ENCODE data around the gene EFCC1. TPM values are rescaled to one million over a fixed set of nuclear protein-coding genes. Genes with fewer than 3 reads are reported as not detected.

The EFCC1 gene
- total and polyA plus RNA-seq, 2 experiments from 2014 or later, result 0.23 to 0.50 TPM

DNA sequence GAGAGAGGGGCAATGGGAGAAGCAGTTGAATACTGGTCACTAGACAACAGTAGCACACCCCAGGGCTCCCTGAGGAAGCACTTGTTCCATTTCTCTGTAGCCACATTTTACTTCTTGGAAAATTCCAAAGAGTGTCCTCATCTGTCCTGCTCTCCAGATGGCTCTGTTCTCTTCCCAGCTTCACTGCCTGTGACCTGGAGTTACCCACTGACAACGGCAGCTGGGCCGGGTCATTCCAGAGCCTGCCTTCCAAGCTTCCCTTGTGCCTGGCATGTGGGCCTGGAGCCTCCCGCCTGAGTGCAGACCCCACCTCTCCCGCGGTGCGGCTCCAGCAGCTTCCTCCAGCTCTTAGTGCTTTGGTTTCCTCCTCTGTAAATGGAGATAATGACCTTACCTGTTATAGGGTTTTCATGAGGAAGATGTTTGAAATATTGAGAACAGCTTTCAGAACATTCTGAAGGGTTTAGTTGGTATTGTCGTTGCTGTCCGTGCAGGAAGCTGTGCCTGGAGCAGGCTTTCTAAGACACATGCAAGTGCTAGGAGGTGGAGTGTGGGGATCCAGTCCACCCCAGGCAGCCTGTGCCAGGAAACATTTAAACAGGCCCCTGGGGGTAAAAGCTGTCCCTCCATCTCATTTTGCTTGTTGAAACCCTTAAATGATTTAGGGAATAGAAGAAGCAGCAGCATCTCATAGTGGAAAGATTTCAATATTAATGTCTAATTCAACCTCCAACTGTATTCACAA is 24.8 kb downstream of the EFCC1 start:
- Histone ChIP-seq H3K4me1 (ENCODE audit: insufficient read depth) (peaks cover 4% of the 10 kb centered on the region), H3K27me3 (no peaks in the 10 kb centered on the region), H3K27ac (no peak overlapping the region), H4K20me1 (ENCODE audit: insufficient read depth, poor library complexity, severe bottlenecking) (no peaks in the 10 kb centered on the region), H3K79me2 (no peaks in the 10 kb centered on the region), H3K36me3 (replicated peaks; ENCODE audit: insufficient read depth, low read depth) (no peaks in the 10 kb centered on the region), H3K9me3 (ENCODE audit: low read depth) (no peaks in the 10 kb centered on the region), H3K9me2 (replicated peaks; ENCODE audit: insufficient read depth) (no peaks in the 10 kb centered on the region), H3K4me3 (no peak overlapping the region), H2AFZ (no peak overlapping the region), H3K4me2 (no peak overlapping the region)
- 68% methylated on average over 8 of the region's 8 CpGs for WGBS (ENCODE audit: low lambda C conversion rate, missing lambda C conversion rate)
- no peak for DNase-seq (ENCODE audit: low spot score)
- TF ChIP-seq, protein P1, sequence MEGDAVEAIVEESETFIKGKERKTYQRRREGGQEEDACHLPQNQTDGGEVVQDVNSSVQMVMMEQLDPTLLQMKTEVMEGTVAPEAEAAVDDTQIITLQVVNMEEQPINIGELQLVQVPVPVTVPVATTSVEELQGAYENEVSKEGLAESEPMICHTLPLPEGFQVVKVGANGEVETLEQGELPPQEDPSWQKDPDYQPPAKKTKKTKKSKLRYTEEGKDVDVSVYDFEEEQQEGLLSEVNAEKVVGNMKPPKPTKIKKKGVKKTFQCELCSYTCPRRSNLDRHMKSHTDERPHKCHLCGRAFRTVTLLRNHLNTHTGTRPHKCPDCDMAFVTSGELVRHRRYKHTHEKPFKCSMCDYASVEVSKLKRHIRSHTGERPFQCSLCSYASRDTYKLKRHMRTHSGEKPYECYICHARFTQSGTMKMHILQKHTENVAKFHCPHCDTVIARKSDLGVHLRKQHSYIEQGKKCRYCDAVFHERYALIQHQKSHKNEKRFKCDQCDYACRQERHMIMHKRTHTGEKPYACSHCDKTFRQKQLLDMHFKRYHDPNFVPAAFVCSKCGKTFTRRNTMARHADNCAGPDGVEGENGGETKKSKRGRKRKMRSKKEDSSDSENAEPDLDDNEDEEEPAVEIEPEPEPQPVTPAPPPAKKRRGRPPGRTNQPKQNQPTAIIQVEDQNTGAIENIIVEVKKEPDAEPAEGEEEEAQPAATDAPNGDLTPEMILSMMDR (IDR thresholded peaks at IDR 0.05; ENCODE audit: poor library complexity), result no peak
- TF ChIP-seq EZH2 (IDR thresholded peaks at IDR 0.05; ENCODE audit: borderline replicate concordance) (no peak), EZH2phosphoT487 (IDR thresholded peaks at IDR 0.05; ENCODE audit: low read depth, severe bottlenecking, unreplicated experiment) (no peak)

DNA sequence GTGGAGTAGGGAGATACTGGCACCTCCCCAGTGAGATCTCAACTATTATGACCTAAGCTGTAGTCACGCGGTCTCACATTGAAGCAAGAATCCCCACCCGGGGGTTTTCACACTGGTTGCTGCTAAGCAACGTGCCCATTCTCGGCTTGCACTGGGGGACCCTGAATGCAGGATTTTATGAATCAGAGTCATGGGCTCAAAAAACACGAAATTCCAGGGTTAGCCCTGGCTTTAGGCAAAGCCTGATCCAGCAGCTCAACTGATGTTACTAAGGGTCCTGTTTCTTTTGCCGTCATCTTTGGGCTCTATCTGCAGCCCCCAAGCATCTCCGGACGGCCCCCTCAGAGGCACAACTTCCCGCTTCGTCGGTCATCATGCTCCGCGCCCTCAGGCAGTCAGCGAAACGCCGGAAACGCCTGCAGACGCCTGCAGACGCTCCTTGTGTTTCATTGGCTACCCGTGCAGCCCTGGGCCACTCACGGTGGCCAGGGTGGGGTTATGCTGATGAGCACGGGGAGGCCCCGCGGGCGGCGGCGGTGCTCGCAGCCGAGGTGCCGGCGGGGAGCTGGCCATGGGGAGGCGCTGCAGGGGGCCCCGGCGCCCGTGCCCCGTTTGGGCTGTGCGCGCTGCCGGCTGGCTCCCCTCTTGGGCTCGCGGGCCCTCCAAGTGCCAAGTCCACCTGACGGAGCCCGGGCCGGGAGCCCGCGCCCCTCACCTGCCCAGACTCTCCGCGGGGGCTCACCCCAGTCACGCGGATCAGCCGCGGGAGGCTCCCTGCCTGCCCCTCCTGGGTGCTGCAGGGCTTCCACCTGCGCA is 25.8 kb downstream of the EFCC1 start:
- Histone ChIP-seq H3K27me3 (no peaks in the 10 kb centered on the region), H3K9me3 (ENCODE audit: low read depth) (no peaks in the 10 kb centered on the region), H3K36me3 (replicated peaks; ENCODE audit: insufficient read depth, low read depth) (no peaks in the 10 kb centered on the region), H3K27ac (no peak overlapping the region), H2AFZ (peak overlapping the region; percentile 56), H3K4me1 (ENCODE audit: insufficient read depth) (peaks cover 4% of the 10 kb centered on the region), H3K4me3 (no peak overlapping the region), H3K4me2 (peak overlapping the region; percentile 93), H3K9me2 (replicated peaks; ENCODE audit: insufficient read depth) (no peaks in the 10 kb centered on the region), H4K20me1 (ENCODE audit: insufficient read depth, poor library complexity, severe bottlenecking) (no peaks in the 10 kb centered on the region), H3K79me2 (no peaks in the 10 kb centered on the region)
- TF ChIP-seq, protein P1 (IDR thresholded peaks at IDR 0.05; ENCODE audit: poor library complexity), result peak; percentile 61
- no peak for TF ChIP-seq EZH2phosphoT487 (IDR thresholded peaks at IDR 0.05; ENCODE audit: low read depth, severe bottlenecking, unreplicated experiment)
- 11% methylated on average over 47 of the region's 54 CpGs for WGBS (ENCODE audit: low lambda C conversion rate, missing lambda C conversion rate)
- peak; percentile 92 for DNase-seq (ENCODE audit: low spot score)

DNA sequence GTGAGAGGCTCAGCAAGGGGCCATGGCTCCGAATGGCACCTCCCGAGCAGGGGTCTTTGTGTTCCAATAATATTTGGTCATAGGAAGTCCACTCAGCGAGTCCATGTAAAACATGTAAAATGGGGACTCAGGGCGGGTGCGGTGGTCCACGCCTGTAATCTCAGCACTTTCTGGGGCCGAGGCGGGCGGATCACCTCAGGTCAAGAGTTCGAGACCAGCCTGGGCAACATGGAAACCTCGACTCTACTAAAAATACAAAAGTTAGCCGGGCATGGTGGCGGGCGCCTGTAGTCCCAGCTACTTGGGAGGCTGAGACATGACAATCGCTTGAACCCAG is 26.4 kb downstream of the EFCC1 start:
- Histone ChIP-seq H3K9me2 (replicated peaks; ENCODE audit: insufficient read depth) (no peaks in the 10 kb centered on the region), H2AFZ (peak overlapping the region; percentile 56), H3K27me3 (no peaks in the 10 kb centered on the region), H3K79me2 (no peaks in the 10 kb centered on the region), H3K27ac (no peak overlapping the region), H3K9me3 (ENCODE audit: low read depth) (no peaks in the 10 kb centered on the region), H3K4me2 (peak overlapping the region; percentile 93), H3K36me3 (replicated peaks; ENCODE audit: insufficient read depth, low read depth) (no peaks in the 10 kb centered on the region), H3K4me1 (ENCODE audit: insufficient read depth) (peaks cover 4% of the 10 kb centered on the region), H4K20me1 (ENCODE audit: insufficient read depth, poor library complexity, severe bottlenecking) (no peaks in the 10 kb centered on the region), H3K4me3 (no peak overlapping the region)
- DNase-seq (ENCODE audit: low spot score), result no peak
- 89% methylated on average over 15 of the region's 15 CpGs for WGBS (ENCODE audit: low lambda C conversion rate, missing lambda C conversion rate)
- TF ChIP-seq EZH2 (IDR thresholded peaks at IDR 0.05; ENCODE audit: borderline replicate concordance) (no peak), EZH2phosphoT487 (IDR thresholded peaks at IDR 0.05; ENCODE audit: low read depth, severe bottlenecking, unreplicated experiment) (no peak)
- TF ChIP-seq, protein P1 (IDR thresholded peaks at IDR 0.05; ENCODE audit: poor library complexity), result no peak
